OCI-LY3 (cell line): ENCODE data around the gene CREB3L2.

Experiments
- H2AFZ ChIP-seq: fragments of 200-600, 300-600 bp; shearing (Covaris generic); 2 replicates; pipeline ENCODE4 v1.6.0; 2014; ENCODE audit warnings: antibody characterized with exemption, low read depth, low read length
- H3K27ac ChIP-seq: fragments of 200-600, 300-600 bp; sonication (generic); 2 replicates; pipeline ENCODE4 v1.5.1; 2014; ENCODE audit warnings: mild to moderate bottlenecking, low read length, moderate library complexity, mixed read lengths
- H3K27me3 ChIP-seq: fragments of 200-600, 300-600 bp; sonication (generic); 2 replicates; pipeline ENCODE4 v1.6.1; 2014; ENCODE audit warnings: low read depth, low read length, mixed read lengths
- H3K36me3 ChIP-seq: fragments of 200-600, 300-600 bp; sonication (generic); replicated peaks from 2 replicates; pipeline ENCODE3; 2014; ENCODE audit warnings: low read depth, low read length, mixed read lengths
- H3K4me1 ChIP-seq: fragments of 300-600, 200-600 bp; sonication (generic); 2 replicates; pipeline ENCODE4 v1.6.1; 2014; ENCODE audit warnings: low read length, mixed read lengths
- H3K4me2 ChIP-seq: fragments of 200-600, 300-600 bp; sonication (generic); 2 replicates; pipeline ENCODE4 v1.6.1; 2014; ENCODE audit warnings: low read length, mixed read lengths
- H3K4me3 ChIP-seq: fragments of 300-600, 200-600 bp; sonication (generic); 2 replicates; pipeline ENCODE4 v1.5.1; 2014; ENCODE audit warnings: antibody characterized with exemption, mild to moderate bottlenecking, low read length, moderate library complexity
- H3K79me2 ChIP-seq: fragments of 300-600, 200-600 bp; shearing (Covaris generic); 2 replicates; pipeline ENCODE4 v1.6.1; 2014; ENCODE audit warnings: mild to moderate bottlenecking, low read length, mixed read lengths
- H3K9ac ChIP-seq: fragments of 300-600, 200-600 bp; shearing (Covaris generic); 2 replicates; pipeline ENCODE4 v1.6.0; 2014; ENCODE audit warnings: mild to moderate bottlenecking, low read length, moderate library complexity
- H3K9me3 ChIP-seq: fragments of 200-600, 300-600 bp; shearing (Covaris generic); 2 replicates; pipeline ENCODE4 v1.6.1; 2014; ENCODE audit warnings: low read length, mixed read lengths; ENCODE audit not compliant: insufficient read depth
- H4K20me1 ChIP-seq: fragments of 200-600, 300-600 bp; sonication (generic); 2 replicates; pipeline ENCODE4 v1.6.1; 2016; ENCODE audit warnings: low read length, mixed read lengths; ENCODE audit not compliant: insufficient read depth
- CTCF ChIP-seq: fragments of 200-600, 300-600 bp; sonication (generic); IDR thresholded peaks from 2 replicates; pipeline ENCODE4 v1.5.1; 2014; ENCODE audit warnings: antibody characterized with exemption, low read length, low read depth
- EZH2phosphoT487 ChIP-seq: fragments of 200-600 bp; shearing (Covaris generic); IDR thresholded peaks from 2 replicates; pipeline ENCODE4 v1.6.1; 2018; ENCODE audit warnings: antibody characterized with exemption, mixed run types, low read depth

Gene CREB3L2

DNA sequence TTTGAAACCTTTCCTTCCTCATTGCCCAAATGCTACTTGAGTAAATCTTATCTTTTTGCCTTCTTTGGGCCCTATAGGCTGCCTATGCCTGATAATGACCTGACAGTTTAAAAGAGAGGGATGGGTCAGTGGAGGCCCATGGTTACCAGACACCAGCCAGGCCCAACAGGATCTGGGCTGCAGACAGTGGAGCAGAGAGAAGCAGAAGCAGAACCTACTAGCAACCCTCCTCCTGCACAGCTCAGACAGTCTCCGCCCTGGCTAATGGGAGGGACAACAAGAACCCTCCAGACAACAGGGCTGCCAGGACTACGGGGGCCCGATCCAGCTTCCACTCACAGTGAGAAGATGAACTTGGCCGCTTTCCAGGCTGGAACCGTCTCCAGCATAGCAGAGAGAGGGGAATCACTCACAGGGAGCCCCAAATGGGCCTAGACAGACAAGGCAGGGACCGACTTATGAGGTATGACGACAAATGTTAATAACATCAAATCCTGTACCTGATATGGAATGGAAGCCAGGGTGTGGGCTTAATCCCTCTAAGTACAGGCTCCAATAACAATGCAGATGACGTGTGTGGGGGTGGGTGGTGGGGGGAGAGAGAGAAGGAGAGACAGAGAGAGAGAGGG is 123.4 kb downstream of the CREB3L2 start:
- H3K4me2 ChIP-seq = no peak overlapping the region
- H3K27me3 ChIP-seq = no peaks in the 10 kb centered on the region
- H3K4me1 ChIP-seq = peaks cover 10% of the 10 kb centered on the region
- no peaks in the 10 kb centered on the region for H3K79me2 ChIP-seq
- TF ChIP-seq EZH2phosphoT487 = no peak
- no peak for TF ChIP-seq CTCF
- H4K20me1 ChIP-seq = no peaks in the 10 kb centered on the region
- H3K4me3 ChIP-seq = no peak overlapping the region
- H3K9ac ChIP-seq = no peak overlapping the region
- peaks cover 90% of the 10 kb centered on the region for H3K36me3 ChIP-seq
- H3K9me3 ChIP-seq = no peaks in the 10 kb centered on the region
- no peak overlapping the region for H2AFZ ChIP-seq
- no peak overlapping the region for H3K27ac ChIP-seq

- Histone ChIP-seq H3K4me2 (no peak overlapping the region), H3K79me2 (no peaks in the 10 kb centered on the region), H3K36me3 (peaks cover 91% of the 10 kb centered on the region), H2AFZ (no peak overlapping the region), H3K9ac (no peak overlapping the region), H3K4me1 (no peaks in the 10 kb centered on the region), H3K27ac (no peak overlapping the region), H4K20me1 (no peaks in the 10 kb centered on the region), H3K9me3 (no peaks in the 10 kb centered on the region), H3K27me3 (no peaks in the 10 kb centered on the region), H3K4me3 (no peak overlapping the region)
- no peak for TF ChIP-seq EZH2phosphoT487
- TF ChIP-seq CTCF = no peak
These were observed 124.7 kb downstream of the CREB3L2 start for GRCh38 chr7:137877027-137877675.

DNA sequence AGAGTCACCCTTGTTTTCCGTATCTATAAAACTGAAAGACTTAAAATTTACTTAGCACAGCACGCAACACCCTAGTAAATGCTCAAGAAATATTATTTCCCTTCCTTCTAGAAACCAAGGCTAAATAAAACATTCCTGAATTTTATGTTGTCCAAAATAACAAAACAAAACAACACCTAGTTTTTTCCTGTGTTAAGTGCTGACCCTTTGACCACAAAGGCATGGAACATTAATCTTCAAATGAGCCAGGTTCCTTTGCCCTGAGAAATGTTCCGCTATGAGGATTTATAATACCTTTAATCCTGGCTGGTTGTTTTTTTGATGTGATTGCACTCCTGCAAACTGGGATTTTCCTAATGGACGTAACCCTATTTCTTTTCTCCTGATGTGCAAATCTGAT is 126.1 kb downstream of the CREB3L2 start:
- Histone ChIP-seq H4K20me1 (no peaks in the 10 kb centered on the region), H3K4me2 (no peak overlapping the region), H3K79me2 (no peaks in the 10 kb centered on the region), H2AFZ (no peak overlapping the region), H3K27me3 (no peaks in the 10 kb centered on the region), H3K27ac (no peak overlapping the region), H3K4me1 (no peaks in the 10 kb centered on the region), H3K9ac (no peak overlapping the region), H3K4me3 (no peak overlapping the region), H3K9me3 (no peaks in the 10 kb centered on the region), H3K36me3 (peaks cover 86% of the 10 kb centered on the region)
- TF ChIP-seq CTCF (no peak), EZH2phosphoT487 (no peak)

GRCh38 chr7:137873979-137874777 is 127.7 kb downstream of the CREB3L2 start:
- no peaks in the 10 kb centered on the region for H3K9me3 ChIP-seq
- no peaks in the 10 kb centered on the region for H4K20me1 ChIP-seq
- H3K4me3 ChIP-seq = no peak overlapping the region
- no peak overlapping the region for H3K9ac ChIP-seq
- no peaks in the 10 kb centered on the region for H3K27me3 ChIP-seq
- H3K4me2 ChIP-seq = no peak overlapping the region
- no peak overlapping the region for H2AFZ ChIP-seq
- H3K4me1 ChIP-seq = no peaks in the 10 kb centered on the region
- no peak overlapping the region for H3K27ac ChIP-seq
- no peaks in the 10 kb centered on the region for H3K79me2 ChIP-seq
- TF ChIP-seq CTCF = no peak
- no peak for TF ChIP-seq EZH2phosphoT487
- H3K36me3 ChIP-seq = peaks cover 82% of the 10 kb centered on the region
